KMS-11 (cell line): ENCODE measurements around the gene AKT2.

Experiments
- H2AFZ ChIP-seq: fragments of 200-600 bp; sonication (generic); 2 replicates; pipeline ENCODE4 v1.6.1; 2016; ENCODE audit warnings: antibody characterized with exemption, mixed run types, low read depth
- H3K27ac ChIP-seq: fragments of 200-600 bp; sonication (generic); 2 replicates; pipeline ENCODE4 v1.6.1; 2016; ENCODE audit warnings: mild to moderate bottlenecking, mixed run types
- H3K27me3 ChIP-seq: fragments of 200-600 bp; sonication (generic); 2 replicates; pipeline ENCODE4 v1.6.1; 2017; ENCODE audit warnings: mild to moderate bottlenecking, low read depth, mixed run types, moderate library complexity; ENCODE audit not compliant: insufficient read depth
- H3K36me3 ChIP-seq: fragments of 200-600 bp; sonication (generic); 2 replicates; pipeline ENCODE4 v1.6.1; 2017; ENCODE audit warnings: mild to moderate bottlenecking, mixed run types; ENCODE audit not compliant: insufficient read depth
- H3K4me1 ChIP-seq: fragments of 200-600 bp; sonication (generic); 2 replicates; pipeline ENCODE4 v1.6.1; 2016; ENCODE audit warnings: mild to moderate bottlenecking, low read depth, mixed run types; ENCODE audit not compliant: poor library complexity, severe bottlenecking
- H3K4me2 ChIP-seq: fragments of 200-600 bp; sonication (generic); 2 replicates; pipeline ENCODE4 v1.7.0; 2016; ENCODE audit warnings: mild to moderate bottlenecking, mixed run types
- H3K4me3 ChIP-seq: fragments of 200-600 bp; sonication (generic); IDR thresholded peaks from 2 replicates; pipeline ENCODE4 v1.6.1; 2017; ENCODE audit warnings: low read depth, low read length, mixed read lengths; ENCODE audit not compliant: insufficient read depth
- H3K79me2 ChIP-seq: fragments of 200-600 bp; sonication (generic); 2 replicates; pipeline ENCODE4 v1.6.1; 2016; ENCODE audit warnings: low read depth, mixed run types; ENCODE audit not compliant: insufficient read depth
- H3K9ac ChIP-seq: fragments of 200-600 bp; sonication (generic); 2 replicates; pipeline ENCODE4 v1.6.1; 2016; ENCODE audit warnings: mild to moderate bottlenecking, mixed run types
- H4K20me1 ChIP-seq: fragments of 200-600 bp; sonication (generic); 2 replicates; pipeline ENCODE4 v1.6.1; 2016; ENCODE audit warnings: mild to moderate bottlenecking, mixed run types; ENCODE audit not compliant: insufficient read depth
- CTCF ChIP-seq: fragments of 200-600 bp; sonication (generic); conservative IDR thresholded peaks from 2 replicates; pipeline ENCODE4 v1.6.1; 2017; ENCODE audit warnings: low read depth, mild to moderate bottlenecking, antibody characterized with exemption, low read length, moderate library complexity, mixed read lengths

AKT2 gene

GRCh38 chr19:40321076-40321475 lies 35.9 kb upstream of the AKT2 start:
- Histone ChIP-seq H3K79me2 (no peaks in the 10 kb centered on the region), H4K20me1 (no peaks in the 10 kb centered on the region), H3K4me1 (no peaks in the 10 kb centered on the region), H3K9ac (no peak overlapping the region), H3K36me3 (peaks cover 6% of the 10 kb centered on the region; the same call in 1 of the 2 replicates), H3K4me2 (no peak overlapping the region), H3K27ac (no peak overlapping the region), H3K4me3 (no peak overlapping the region), H2AFZ (no peak overlapping the region), H3K27me3 (no peaks in the 10 kb centered on the region)
- no peak for TF ChIP-seq CTCF

GRCh38 chr19:40320558-40320935 lies 35.4 kb upstream of the AKT2 start:
- Histone ChIP-seq H3K4me3 (no peak overlapping the region), H3K27ac (no peak overlapping the region), H3K9ac (no peak overlapping the region), H3K4me2 (no peak overlapping the region), H3K4me1 (no peaks in the 10 kb centered on the region), H3K36me3 (peaks cover 6% of the 10 kb centered on the region; the same call in 1 of the 2 replicates), H3K27me3 (no peaks in the 10 kb centered on the region), H3K79me2 (no peaks in the 10 kb centered on the region), H4K20me1 (no peaks in the 10 kb centered on the region), H2AFZ (no peak overlapping the region)
- no peak for TF ChIP-seq CTCF

GRCh38 chr19:40317338-40317737 lies 32.2 kb upstream of the AKT2 start:
- Histone ChIP-seq H3K4me1 (peaks cover 8% of the 10 kb centered on the region), H3K4me2 (no peak overlapping the region), H3K9ac (no peak overlapping the region), H3K27me3 (no peaks in the 10 kb centered on the region), H3K79me2 (no peaks in the 10 kb centered on the region), H3K4me3 (no peak overlapping the region), H3K27ac (no peak overlapping the region), H2AFZ (no peak overlapping the region), H3K36me3 (peaks cover 6% of the 10 kb centered on the region; the same call in 1 of the 2 replicates), H4K20me1 (no peaks in the 10 kb centered on the region)
- no peak for TF ChIP-seq CTCF

- TF ChIP-seq CTCF, result no peak
- no peak overlapping the region for H3K4me2 ChIP-seq
- no peaks in the 10 kb centered on the region for H4K20me1 ChIP-seq
These were observed 30.8 kb upstream of the AKT2 start for GRCh38 chr19:40315812-40316470.

More at GRCh38 chr19:40315812-40316470, 30.8 kb upstream of the AKT2 start:
- no peaks in the 10 kb centered on the region for H3K36me3 ChIP-seq
- no peak overlapping the region for H3K4me3 ChIP-seq
- no peaks in the 10 kb centered on the region for H3K27me3 ChIP-seq
- H3K27ac ChIP-seq, result no peak overlapping the region
- H3K79me2 ChIP-seq, result no peaks in the 10 kb centered on the region
- H3K9ac ChIP-seq, result no peak overlapping the region
- no peak overlapping the region for H2AFZ ChIP-seq
- peaks cover 8% of the 10 kb centered on the region for H3K4me1 ChIP-seq
